ENCODE measurements around the gene OPCML.

- no peak for TF ChIP-seq CTCF (IDR thresholded peaks at IDR 0.05)
- TF ChIP-seq POLR2A (IDR thresholded peaks at IDR 0.05), result no peak
Observed at GRCh38 chr11:132993991-132994502, 538.3 kb downstream of the OPCML start.

Measured in prostate gland (tissue), 2 donors.